NCI-H82 treated with DMSO at 0.1 percent for 48 hours (cell line): ENCODE data around the gene CXorf58.
"Not testable (repeated sequence)": the region's sequence is repeated elsewhere in the genome, so short reads cannot be mapped to it uniquely, and the experiment has no call there.

Experiments used
- DNase-seq: peaks from one replicate; lab custom pipeline; 2025; ENCODE audit not compliant: unreplicated experiment; lab: John Stamatoyannopoulos, UW

Gene CXorf58

GRCh38 chrX:23952984-23953907 lies 45.4 kb downstream of the CXorf58 start:
- DNase-seq = no peak

DNA sequence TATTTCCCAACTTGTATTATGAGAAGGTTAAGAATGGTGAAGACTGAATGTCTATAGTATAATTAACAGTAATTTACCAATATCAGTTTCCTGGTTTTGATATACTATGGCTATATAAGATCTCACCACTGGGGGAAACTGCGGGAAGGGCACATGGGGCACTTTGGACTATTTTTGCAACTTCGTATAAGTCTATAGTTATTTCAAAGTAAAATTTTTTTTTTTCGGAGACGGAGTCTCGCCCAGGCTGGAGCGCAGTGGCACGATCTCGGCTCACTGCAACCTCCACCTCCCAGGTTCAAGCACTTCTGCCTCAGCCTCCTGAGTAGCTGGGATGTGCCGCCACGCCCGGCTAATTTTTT lies 46.1 kb downstream of the CXorf58 start:
- DNase-seq = no peak

- DNase-seq = no peak
Measured at GRCh38 chrX:23954396-23954795, 46.6 kb downstream of the CXorf58 start.

DNA sequence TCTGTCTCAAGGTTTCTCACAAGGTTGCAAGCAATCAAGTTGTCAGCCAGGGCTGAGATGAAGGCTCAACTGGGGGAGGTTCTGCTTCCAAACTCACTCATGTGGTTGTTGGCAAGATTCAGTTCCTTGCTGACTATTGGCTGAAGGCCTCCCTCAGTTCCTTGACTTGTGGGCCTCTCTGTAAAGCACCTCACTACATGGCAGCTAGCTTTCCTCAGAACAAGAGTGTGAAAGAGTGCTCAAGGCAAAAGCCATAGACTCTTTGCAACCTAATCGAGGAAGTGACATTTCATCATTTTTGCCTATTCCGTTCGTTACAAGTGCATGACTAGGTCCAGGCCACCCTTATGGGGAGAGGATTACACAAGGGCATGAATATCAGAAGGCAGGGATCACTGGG lies 52.0 kb downstream of the CXorf58 start:
- no peak for DNase-seq

GRCh38 chrX:23964191-23964590 lies 56.4 kb downstream of the CXorf58 start:
- DNase-seq = no peak

DNA sequence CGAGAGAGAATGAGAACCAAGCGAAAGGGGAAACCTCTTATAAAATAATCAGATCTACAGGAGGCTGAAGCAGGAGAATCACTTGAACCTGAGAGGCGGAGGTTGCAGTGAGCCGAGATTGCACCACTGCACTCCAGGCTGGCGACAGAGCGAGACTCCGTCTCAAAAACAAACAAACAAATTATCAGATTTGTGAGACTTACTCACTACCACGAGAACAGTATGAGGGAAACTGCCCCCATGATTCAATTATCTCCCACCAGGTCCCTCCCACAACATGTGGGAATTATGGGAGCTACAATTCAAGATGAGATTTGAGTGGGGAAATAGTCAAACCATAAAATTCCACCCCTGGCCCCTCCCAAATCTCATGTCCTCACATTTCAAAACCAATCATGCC lies 57.8 kb downstream of the CXorf58 start:
- not testable (repeated sequence) for DNase-seq

GRCh38 chrX:23978491-23978890 lies 70.7 kb downstream of the CXorf58 start:
- DNase-seq = no peak

DNA sequence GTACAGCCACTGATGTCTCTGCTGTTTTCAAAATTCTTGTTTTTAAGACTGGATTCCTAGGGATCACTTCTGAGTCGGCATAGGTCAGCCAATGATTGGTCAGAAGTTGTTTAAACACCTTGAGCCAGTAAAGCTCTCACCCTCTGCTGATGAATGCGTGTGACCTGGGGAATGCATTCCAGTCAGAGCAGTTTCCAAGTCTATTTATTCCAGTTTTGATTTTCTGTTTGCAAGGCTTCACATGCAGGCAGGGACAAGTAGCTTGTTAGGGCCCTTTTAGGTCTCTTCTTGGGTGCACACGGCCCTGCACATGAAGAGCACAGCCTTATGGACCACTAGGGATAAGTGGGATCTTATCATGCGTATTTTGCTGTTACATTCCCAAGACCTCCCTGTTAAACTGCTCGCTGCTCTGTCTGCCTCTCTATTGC lies 72.2 kb downstream of the CXorf58 start:
- DNase-seq = no peak

DNA sequence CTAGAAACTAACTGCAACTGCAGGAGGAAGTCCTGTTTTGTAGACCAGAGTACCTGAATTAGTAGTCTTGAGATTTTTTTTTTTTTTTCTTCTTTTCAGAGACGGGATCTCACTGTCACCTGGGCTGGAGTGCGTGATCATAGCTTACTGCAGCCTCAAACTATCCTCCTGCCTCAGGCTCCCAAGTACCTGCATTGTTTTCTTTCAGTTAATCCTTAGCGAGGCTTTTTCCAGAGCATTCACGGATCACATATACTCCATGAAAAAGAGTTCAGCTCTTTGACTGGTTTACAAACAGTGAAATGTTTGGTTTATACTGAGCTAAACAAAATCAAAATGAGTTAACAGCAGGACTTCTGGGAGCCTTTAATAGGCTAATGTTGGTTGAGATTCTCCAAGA lies 73.4 kb downstream of the CXorf58 start:
- DNase-seq = no peak

- no peak for DNase-seq
Measured at GRCh38 chrX:23981711-23982110, 73.9 kb downstream of the CXorf58 start.

GRCh38 chrX:23982891-23983290 lies 75.1 kb downstream of the CXorf58 start:
- no peak for DNase-seq
